CD8-positive, alpha-beta memory T cell (primary cell): ENCODE measurements around the gene PREX1. TPM values are rescaled to one million over a fixed set of nuclear protein-coding genes. Genes with fewer than 3 reads are reported as not detected.

Experiments
- CTCF ChIA-PET: fragments of 350-600 bp; sonication (Branson Sonifier 250); formaldehyde crosslinking; loops from one replicate; lab custom pipeline; 2021; ENCODE audit warnings: antibody characterized with exemption; lab: Charles Lee
- POLR2A ChIA-PET: fragments of 350-600 bp; sonication (Branson Sonifier 250); formaldehyde crosslinking; loops from one replicate; lab custom pipeline; 2021; ENCODE audit warnings: antibody characterized with exemption; lab: Charles Lee
- DNase-seq, 5 donors: peaks; one replicate each; pipeline versions ENCODE4 v3.0.0 to v3.0.0-alpha.2; 2020 to 2022; ENCODE audit warnings: mixed read lengths in 1 of 5
- H3K27ac ChIP-seq: one replicate; pipeline ENCODE4 v1.7.0; 2013; ENCODE audit warnings: low read depth, mild to moderate bottlenecking, low read length, moderate library complexity
- H3K27me3 ChIP-seq: 2 replicates; pipeline ENCODE4 v1.7.0; 2013; ENCODE audit warnings: low read length, mild to moderate bottlenecking; ENCODE audit not compliant: insufficient read depth, poor library complexity, severe bottlenecking
- H3K36me3 ChIP-seq: 2 replicates; pipeline ENCODE4 v1.7.0; 2013; ENCODE audit warnings: mild to moderate bottlenecking, low read length, moderate library complexity; ENCODE audit not compliant: insufficient read depth
- H3K4me1 ChIP-seq: 2 replicates; pipeline ENCODE4 v1.7.0; 2013; ENCODE audit warnings: mild to moderate bottlenecking, low read length, moderate library complexity; ENCODE audit not compliant: insufficient read depth
- H3K4me3 ChIP-seq: 2 replicates; pipeline ENCODE4 v1.7.0; 2013; ENCODE audit warnings: mild to moderate bottlenecking, low read length
- H3K9me3 ChIP-seq: 2 replicates; pipeline ENCODE4 v1.7.0; 2013; ENCODE audit warnings: mild to moderate bottlenecking, low read length
- H3K27ac Mint-ChIP-seq, 8 donors: one replicate each; pipeline ENCODE4 v1.8.0; 2020 to 2021; ENCODE audit warnings: mixed read lengths in 8 of 8, mild to moderate bottlenecking in 6 of 8, inconsistent platforms in 3 of 8, moderate library complexity in 3 of 8
- H3K27me3 Mint-ChIP-seq, 2 donors: one replicate each; pipeline ENCODE4 v1.8.0; 2020 to 2021; ENCODE audit warnings: mixed read lengths in 2 of 2, mild to moderate bottlenecking in 1 of 2, moderate library complexity in 1 of 2
- H3K36me3 Mint-ChIP-seq, 3 donors: one replicate each; pipeline ENCODE4 v1.8.0; 2020 to 2021; ENCODE audit warnings: mixed read lengths in 3 of 3, inconsistent platforms in 1 of 3, mild to moderate bottlenecking in 1 of 3
- H3K4me1 Mint-ChIP-seq, 3 donors: one replicate each; pipeline ENCODE4 v1.8.0; 2020 to 2021; ENCODE audit warnings: mixed read lengths in 3 of 3, inconsistent platforms in 1 of 3, mild to moderate bottlenecking in 1 of 3
- H3K4me3 Mint-ChIP-seq, 7 donors: one replicate each; pipeline ENCODE4 v1.8.0; 2020 to 2021; ENCODE audit warnings: mixed read lengths in 7 of 7, mild to moderate bottlenecking in 6 of 7, moderate library complexity in 4 of 7, inconsistent platforms in 2 of 7
- H3K9me3 Mint-ChIP-seq, 5 donors: one replicate each; pipeline ENCODE4 v1.8.0; 2020 to 2022; ENCODE audit warnings: mixed read lengths in 5 of 5, mild to moderate bottlenecking in 3 of 5, moderate library complexity in 2 of 5, inconsistent platforms in 1 of 5
- polyA plus RNA-seq: library from polyadenylated mRNA; unstranded; fragments of 300-500 nt; fragmentation: Illumina TruSeq; gene quantifications from one replicate; pipeline ENCODE4 v1.2.3, GENCODE V29; 2021
- total RNA-seq, 2 experiments: library from RNA; stranded (reverse); gene quantifications; one replicate each; pipeline ENCODE4 v1.2.3, GENCODE V29; 2021

PREX1 gene
- total and polyA plus RNA-seq, 3 experiments from 2014 or later = 89.5 to 90.5 (median 90.0) TPM

GRCh38 chr20:48622421-48622820 is 205.4 kb downstream of the PREX1 start:
- Histone ChIP-seq H3K9me3 (no peaks in the 10 kb centered on the region), H3K4me1 (peaks cover 10% of the 10 kb centered on the region), H3K36me3 (no peaks in the 10 kb centered on the region), H3K27ac (no peak overlapping the region), H3K4me3 (no peak overlapping the region), H3K27me3 (no peaks in the 10 kb centered on the region)
- DNase-seq = peak in 1 of 5 donors; percentile 28
- Mint-ChIP-seq H3K27ac (peak overlapping the region in 6 of 8 donors; percentile 20 to 88 (median 48)), H3K36me3 (peaks cover 3 to 40% (median 7%) of the 10 kb centered on the region in 3 donors), H3K27me3 (peaks cover 0 to 2% of the 10 kb centered on the region in 2 donors), H3K9me3 (peaks cover 0 to 1% (median 0%) of the 10 kb centered on the region in 5 donors), H3K4me1 (peaks cover 14 to 18% (median 18%) of the 10 kb centered on the region in 3 donors), H3K4me3 (no peak overlapping the region)
- ChIA-PET POLR2A (no interaction called here), CTCF (interaction anchor here (0.9 to 3.2 kb wide), 6 partner anchors 17 to 959 kb away, joined by 3 to 30 read pairs (median 11); no protein-coding TSS in a partner anchor)

- Histone ChIP-seq H3K4me1 (peaks cover 10% of the 10 kb centered on the region), H3K27me3 (no peaks in the 10 kb centered on the region), H3K9me3 (no peaks in the 10 kb centered on the region), H3K36me3 (no peaks in the 10 kb centered on the region), H3K27ac (no peak overlapping the region), H3K4me3 (no peak overlapping the region)
- H3K4me1 Mint-ChIP-seq = peaks cover 14 to 18% (median 18%) of the 10 kb centered on the region in 3 donors
- H3K36me3 Mint-ChIP-seq = peaks cover 0 to 31% (median 5%) of the 10 kb centered on the region in 3 donors
- POLR2A ChIA-PET = no interaction called here
- peaks cover 0 to 1% (median 0%) of the 10 kb centered on the region in 5 donors for H3K9me3 Mint-ChIP-seq
- H3K27ac Mint-ChIP-seq = peak overlapping the region in 4 of 8 donors; percentile 17 to 71 (median 42)
- H3K27me3 Mint-ChIP-seq = peaks cover 0 to 2% of the 10 kb centered on the region in 2 donors
- H3K4me3 Mint-ChIP-seq = peak overlapping the region in 2 of 7 donors; percentile 14 to 65
- CTCF ChIA-PET = interaction anchor here (0.9 to 3.2 kb wide), 12 partner anchors 8 to 958 kb away, joined by 3 to 30 read pairs (median 6); no protein-coding TSS in a partner anchor
- DNase-seq = peak in 1 of 5 donors; percentile 43
These were observed 206.3 kb downstream of the PREX1 start for GRCh38 chr20:48621376-48622078.

- Mint-ChIP-seq H3K27ac (peak overlapping the region in 5 of 8 donors; percentile 43 to 78 (median 49)), H3K27me3 (peaks cover 0 to 2% of the 10 kb centered on the region in 2 donors), H3K9me3 (peaks cover 0 to 1% (median 0%) of the 10 kb centered on the region in 5 donors), H3K36me3 (peaks cover 0 to 23% (median 4%) of the 10 kb centered on the region in 3 donors), H3K4me3 (peak overlapping the region; percentile 1 to 69 (median 60)), H3K4me1 (peaks cover 14 to 18% (median 18%) of the 10 kb centered on the region in 3 donors)
- H3K4me3 ChIP-seq = no peak overlapping the region
- no peaks in the 10 kb centered on the region for H3K27me3 ChIP-seq
- ChIA-PET CTCF (interaction anchor here (0.6 to 3.2 kb wide), 22 partner anchors 9 to 1415 kb away, joined by 3 to 30 read pairs (median 4); no protein-coding TSS in a partner anchor), POLR2A (no interaction called here)
- H3K36me3 ChIP-seq = no peaks in the 10 kb centered on the region
- H3K27ac ChIP-seq = no peak overlapping the region
- H3K4me1 ChIP-seq = peaks cover 10% of the 10 kb centered on the region
- no peaks in the 10 kb centered on the region for H3K9me3 ChIP-seq
- peak; percentile 50 to 74 (median 63) for DNase-seq
These were observed 207.1 kb downstream of the PREX1 start for GRCh38 chr20:48620507-48621375.

GRCh38 chr20:48620154-48620506 is 207.7 kb downstream of the PREX1 start:
- POLR2A ChIA-PET = no interaction called here
- Histone ChIP-seq H3K36me3 (no peaks in the 10 kb centered on the region), H3K27ac (no peak overlapping the region), H3K4me1 (peaks cover 10% of the 10 kb centered on the region), H3K9me3 (no peaks in the 10 kb centered on the region), H3K4me3 (no peak overlapping the region), H3K27me3 (no peaks in the 10 kb centered on the region)
- CTCF ChIA-PET = interaction anchor here (0.7 to 3.2 kb wide), 20 partner anchors 10 to 1414 kb away, joined by 3 to 30 read pairs (median 6); no protein-coding TSS in a partner anchor
- Mint-ChIP-seq H3K9me3 (peaks cover 0 to 1% (median 0%) of the 10 kb centered on the region in 5 donors), H3K27me3 (peaks cover 0 to 2% of the 10 kb centered on the region in 2 donors), H3K4me3 (no peak overlapping the region), H3K27ac (no peak overlapping the region), H3K36me3 (peaks cover 0 to 17% (median 4%) of the 10 kb centered on the region in 3 donors), H3K4me1 (peaks cover 14 to 18% (median 18%) of the 10 kb centered on the region in 3 donors)
- DNase-seq = peak in 1 of 5 donors; percentile 46

GRCh38 chr20:48619126-48620101 is 208.4 kb downstream of the PREX1 start:
- Histone ChIP-seq H3K27me3 (no peaks in the 10 kb centered on the region), H3K27ac (no peak overlapping the region), H3K9me3 (no peaks in the 10 kb centered on the region), H3K4me1 (peaks cover 10% of the 10 kb centered on the region), H3K4me3 (no peak overlapping the region), H3K36me3 (no peaks in the 10 kb centered on the region)
- H3K4me3 Mint-ChIP-seq = peak overlapping the region in 2 of 7 donors; percentile 12 to 18
- peaks cover 0 to 1% (median 0%) of the 10 kb centered on the region in 5 donors for H3K9me3 Mint-ChIP-seq
- ChIA-PET CTCF (interaction anchor here (0.7 to 3.2 kb wide), 10 partner anchors 10 to 1414 kb away, joined by 3 to 30 read pairs (median 6); no protein-coding TSS in a partner anchor), POLR2A (no interaction called here)
- DNase-seq = peak in 1 of 5 donors; percentile 43
- H3K27ac Mint-ChIP-seq = no peak overlapping the region
- peaks cover 0 to 10% (median 4%) of the 10 kb centered on the region in 3 donors for H3K36me3 Mint-ChIP-seq
- peaks cover 0 to 2% of the 10 kb centered on the region in 2 donors for H3K27me3 Mint-ChIP-seq
- peaks cover 14 to 18% (median 18%) of the 10 kb centered on the region in 3 donors for H3K4me1 Mint-ChIP-seq

GRCh38 chr20:48618631-48619030 is 209.2 kb downstream of the PREX1 start:
- H3K27ac ChIP-seq = no peak overlapping the region
- CTCF ChIA-PET = no interaction called here
- POLR2A ChIA-PET = no interaction called here
- Mint-ChIP-seq H3K36me3 (peaks cover 0 to 6% (median 4%) of the 10 kb centered on the region in 3 donors), H3K4me3 (no peak overlapping the region), H3K27me3 (peaks cover 0 to 2% of the 10 kb centered on the region in 2 donors), H3K4me1 (peaks cover 14 to 18% (median 18%) of the 10 kb centered on the region in 3 donors), H3K27ac (no peak overlapping the region), H3K9me3 (peaks cover 0 to 1% (median 0%) of the 10 kb centered on the region in 5 donors)
- peak in 1 of 5 donors; percentile 30 for DNase-seq
- H3K27me3 ChIP-seq = no peaks in the 10 kb centered on the region
- H3K9me3 ChIP-seq = no peaks in the 10 kb centered on the region
- H3K36me3 ChIP-seq = no peaks in the 10 kb centered on the region
- peaks cover 10% of the 10 kb centered on the region for H3K4me1 ChIP-seq
- no peak overlapping the region for H3K4me3 ChIP-seq

- Mint-ChIP-seq H3K9me3 (peaks cover 0 to 1% (median 0%) of the 10 kb centered on the region in 5 donors), H3K4me3 (no peak overlapping the region), H3K27me3 (no peaks in the 10 kb centered on the region), H3K4me1 (peaks cover 14 to 18% (median 18%) of the 10 kb centered on the region in 3 donors), H3K27ac (peak overlapping the region in 1 of 8 donors; percentile 36), H3K36me3 (peaks cover 0 to 4% (median 4%) of the 10 kb centered on the region in 3 donors)
- no peak overlapping the region for H3K27ac ChIP-seq
- H3K9me3 ChIP-seq = no peaks in the 10 kb centered on the region
- peaks cover 10% of the 10 kb centered on the region for H3K4me1 ChIP-seq
- no peaks in the 10 kb centered on the region for H3K27me3 ChIP-seq
- DNase-seq = no peak
- no peaks in the 10 kb centered on the region for H3K36me3 ChIP-seq
- POLR2A ChIA-PET = no interaction called here
- H3K4me3 ChIP-seq = no peak overlapping the region
- CTCF ChIA-PET = interaction anchor here (1.5 kb wide), 1 partner anchor 954 kb away, joined by 4 read pairs; no protein-coding TSS in a partner anchor
These were observed 209.7 kb downstream of the PREX1 start for GRCh38 chr20:48618052-48618451.
